HAP-1 (cell line): ENCODE results near the gene EDEM1.

Source experiments
- DNase-seq, 2 experiments: peaks; one replicate each; pipeline ENCODE4 v3.0.0-alpha.2; 2016 to 2020; ENCODE audit warnings: low spot score in 2 of 2
- H3K27me3 ChIP-seq: fragments of 250-450 bp; sonication (Bioruptor Pico); 2 replicates; pipeline ENCODE4 v1.5.1; 2020; ENCODE audit warnings: low read depth, mild to moderate bottlenecking, moderate library complexity
- H3K36me3 ChIP-seq: fragments of 250-450 bp; sonication (Bioruptor Pico); replicated peaks from 2 replicates; pipeline ENCODE4 v1.5.1; 2020; ENCODE audit warnings: mild to moderate bottlenecking
- H3K4me1 ChIP-seq: fragments of 250-450 bp; sonication (Bioruptor Pico); 2 replicates; pipeline ENCODE4 v1.5.1; 2020; ENCODE audit warnings: mild to moderate bottlenecking
- H3K4me3 ChIP-seq: fragments of 250-450 bp; sonication (Bioruptor Pico); 2 replicates; pipeline ENCODE4 v1.5.1; 2020; ENCODE audit warnings: mild to moderate bottlenecking, moderate library complexity
- H3K9me3 ChIP-seq: fragments of 250-450 bp; sonication (Bioruptor Pico); 2 replicates; pipeline ENCODE4 v1.5.1; 2020; ENCODE audit warnings: mild to moderate bottlenecking, moderate library complexity
- in situ Hi-C: fragments of 300-500 bp; cut with MboI; formaldehyde crosslinking; loops from 3 replicates; pipeline ENCODE4 v1.14.3; 2020; ENCODE audit warnings: low sequenced_read_pairs, inconsistent platforms, mixed read lengths

Gene EDEM1

GRCh38 chr3:5186089-5186857, 1.2 kb upstream of the EDEM1 start:
- H3K4me1 ChIP-seq, result peaks cover 7% of the 10 kb centered on the region
- H3K36me3 ChIP-seq, result peaks cover 14% of the 10 kb centered on the region
- no peaks in the 10 kb centered on the region for H3K27me3 ChIP-seq
- H3K9me3 ChIP-seq, result no peaks in the 10 kb centered on the region
- peak overlapping the region; percentile 95; the same call in 1 of the 2 replicates for H3K4me3 ChIP-seq
- in situ Hi-C loops, result no loop called here
- no peak for DNase-seq

GRCh38 chr3:5186858-5187155, 700 bp upstream of the EDEM1 start:
- no peak for DNase-seq
- peaks cover 8% of the 10 kb centered on the region for H3K36me3 ChIP-seq
- in situ Hi-C loops, result no loop called here
- H3K27me3 ChIP-seq, result no peaks in the 10 kb centered on the region
- H3K4me3 ChIP-seq, result peak overlapping the region; percentile 95
- peaks cover 7% of the 10 kb centered on the region for H3K4me1 ChIP-seq
- H3K9me3 ChIP-seq, result no peaks in the 10 kb centered on the region

- DNase-seq, result peak in 1 of 2 experiments; percentile 43
- H3K4me1 ChIP-seq, result peaks cover 10% of the 10 kb centered on the region
- 0 out of 2 replicates have a peak, but pooled peaks cover 8% of the 10 kb centered on the region for H3K36me3 ChIP-seq
Measured at GRCh38 chr3:5187920-5188418, 462 bp downstream of the EDEM1 start.

GRCh38 chr3:5188419-5189221, 1.1 kb downstream of the EDEM1 start:
- peaks cover 8% of the 10 kb centered on the region for H3K36me3 ChIP-seq
- peak; percentile 67 for DNase-seq
- H3K27me3 ChIP-seq, result no peaks in the 10 kb centered on the region
- peak overlapping the region; percentile 95 for H3K4me3 ChIP-seq
- no peaks in the 10 kb centered on the region for H3K9me3 ChIP-seq
- in situ Hi-C loops, result no loop called here
- peaks cover 10% of the 10 kb centered on the region for H3K4me1 ChIP-seq

More at GRCh38 chr3:5187920-5188418, 462 bp downstream of the EDEM1 start:
- Histone ChIP-seq H3K27me3 (no peaks in the 10 kb centered on the region), H3K9me3 (no peaks in the 10 kb centered on the region), H3K4me3 (peak overlapping the region; percentile 95)
- in situ Hi-C loops, result no loop called here

- Histone ChIP-seq H3K36me3 (peaks cover 20% of the 10 kb centered on the region), H3K9me3 (no peaks in the 10 kb centered on the region), H3K27me3 (no peaks in the 10 kb centered on the region), H3K4me3 (peak overlapping the region; percentile 95), H3K4me1 (peaks cover 10% of the 10 kb centered on the region)
- no peak for DNase-seq
- in situ Hi-C loops, result no loop called here
Measured at GRCh38 chr3:5190147-5190791, 2.8 kb downstream of the EDEM1 start.

GRCh38 chr3:5191555-5192304, 4.2 kb downstream of the EDEM1 start:
- H3K4me1 ChIP-seq, result peaks cover 10% of the 10 kb centered on the region; the same call in 1 of the 2 replicates

GRCh38 chr3:5192571-5193365, 5.3 kb downstream of the EDEM1 start:
- H3K27me3 ChIP-seq, result no peaks in the 10 kb centered on the region

More at GRCh38 chr3:5191555-5192304, 4.2 kb downstream of the EDEM1 start:
- no peak overlapping the region for H3K4me3 ChIP-seq
- H3K9me3 ChIP-seq, result no peaks in the 10 kb centered on the region
- in situ Hi-C loops, result no loop called here
- H3K36me3 ChIP-seq, result peaks cover 20% of the 10 kb centered on the region
- no peak for DNase-seq
- H3K27me3 ChIP-seq, result no peaks in the 10 kb centered on the region

GRCh38 chr3:5194341-5194740, 6.8 kb downstream of the EDEM1 start:
- Histone ChIP-seq H3K4me3 (no peak overlapping the region), H3K9me3 (no peaks in the 10 kb centered on the region), H3K36me3 (peaks cover 31% of the 10 kb centered on the region), H3K4me1 (peaks cover 15% of the 10 kb centered on the region), H3K27me3 (no peaks in the 10 kb centered on the region)
- DNase-seq, result no peak
- in situ Hi-C loops, result no loop called here

More at GRCh38 chr3:5192571-5193365, 5.3 kb downstream of the EDEM1 start:
- Histone ChIP-seq H3K4me1 (peaks cover 15% of the 10 kb centered on the region), H3K36me3 (peaks cover 27% of the 10 kb centered on the region), H3K9me3 (no peaks in the 10 kb centered on the region), H3K4me3 (no peak overlapping the region)
- no peak for DNase-seq
- in situ Hi-C loops, result no loop called here

GRCh38 chr3:5194801-5195509, 7.4 kb downstream of the EDEM1 start:
- no peak for DNase-seq
- Histone ChIP-seq H3K27me3 (no peaks in the 10 kb centered on the region), H3K36me3 (peaks cover 35% of the 10 kb centered on the region), H3K4me3 (no peak overlapping the region), H3K4me1 (peaks cover 14% of the 10 kb centered on the region), H3K9me3 (no peaks in the 10 kb centered on the region)
- in situ Hi-C loops, result no loop called here

- DNase-seq, result no peak
- Histone ChIP-seq H3K4me1 (peaks cover 9% of the 10 kb centered on the region), H3K9me3 (no peaks in the 10 kb centered on the region), H3K4me3 (no peak overlapping the region), H3K36me3 (peaks cover 41% of the 10 kb centered on the region), H3K27me3 (no peaks in the 10 kb centered on the region)
- in situ Hi-C loops, result no loop called here
Measured at GRCh38 chr3:5195605-5196004, 8.1 kb downstream of the EDEM1 start.

GRCh38 chr3:5197022-5197421, 9.5 kb downstream of the EDEM1 start:
- no peaks in the 10 kb centered on the region for H3K27me3 ChIP-seq
- in situ Hi-C loops, result no loop called here
- H3K4me1 ChIP-seq, result peaks cover 8% of the 10 kb centered on the region
- H3K36me3 ChIP-seq, result peaks cover 42% of the 10 kb centered on the region
- no peaks in the 10 kb centered on the region for H3K9me3 ChIP-seq
- DNase-seq, result no peak
- no peak overlapping the region for H3K4me3 ChIP-seq
